Body of pancreas (tissue), 4 donors: ENCODE data around the gene HTRA3. TPM values are rescaled to one million over a fixed set of nuclear protein-coding genes. Genes with fewer than 3 reads are reported as not detected.
A peak's percentile ranks its signal among the peaks of the same experiment; 100 is the strongest.

Experiments
- ATAC-seq: fragments of 150-250 bp; one replicate; pipeline ENCODE4 v1.9.1; 2016
- DNase-seq, 4 donors: peaks; one replicate each; pipeline ENCODE4 v3.0.0-alpha.2; 2019
- H3K27ac ChIP-seq, 4 donors: fragments of 200-600 bp; sonication (generic); 1 replicate in 3 of 4; 2 replicates in 1 of 4; pipeline versions ENCODE4 v1.5.1 to v1.6.1; 2016 to 2019; ENCODE audit warnings: mild to moderate bottlenecking in 1 of 4, mixed read lengths in 1 of 4, moderate library complexity in 1 of 4
- H3K27me3 ChIP-seq, 2 donors: fragments of 200-600 bp; sonication (generic); one replicate each; pipeline ENCODE4 v1.6.0; 2016; ENCODE audit warnings: mild to moderate bottlenecking in 1 of 2
- H3K36me3 ChIP-seq, 2 donors: fragments of 200-600 bp; sonication (generic); replicated peaks in 1 of 2; 2 replicates each; pipeline ENCODE4 v1.5.1; 2016; ENCODE audit warnings: low read depth in 2 of 2; ENCODE audit not compliant: insufficient read depth in 1 of 2
- H3K4me1 ChIP-seq: fragments of 200-600 bp; sonication (generic); one replicate; pipeline ENCODE4 v1.6.0; 2016
- H3K4me3 ChIP-seq, 2 donors: fragments of 200-600 bp; sonication (generic); 1 replicate in 1 of 2; 2 replicates in 1 of 2; pipeline ENCODE4 v1.5.1; 2016 to 2019
- H3K9me3 ChIP-seq, 3 donors: fragments of 200-600 bp; sonication (generic); 1 replicate in 2 of 3; 2 replicates in 1 of 3; pipeline ENCODE4 v1.5.1; 2016
- POLR2A ChIP-seq, 3 donors: fragments of 450-650 bp; IDR thresholded peaks; one replicate each; pipeline ENCODE4 v1.6.1; 2016; ENCODE audit warnings: antibody characterized with exemption in 3 of 3, mild to moderate bottlenecking in 2 of 3
- WGBS, 2 donors: methylation state at CpG; one replicate each; pipeline ENCODE4 v1.1.5; 2017; 5-methylcytosine and 5-hydroxymethylcytosine counted together
- intact Hi-C: fragments of 100-400 bp; cut with DNase I; formaldehyde crosslinking; loops from one replicate; pipeline ENCODE4 v1.15.1; 2023
- total RNA-seq, 2 donors: library from RNA; depleted of rRNA; stranded (reverse); fragments of >200 nt; gene quantifications; one replicate each; pipeline ENCODE4 v1.1.0, GENCODE V29; 2016
- TF ChIP-seq, protein P1 (sequence below), 7 experiments: fragments of 450-650 bp in 4 of 7; fragments of 200-600 bp in 3 of 7; sonication (generic) in 3 of 7; IDR thresholded peaks; one replicate each; pipeline ENCODE4 v1.5.1; 2016 to 2019; ENCODE audit warnings: antibody characterized with exemption in 7 of 7

Gene HTRA3
- total RNA-seq, 2 donors from 2014 or later, result 4.2 to 17.5 TPM

DNA sequence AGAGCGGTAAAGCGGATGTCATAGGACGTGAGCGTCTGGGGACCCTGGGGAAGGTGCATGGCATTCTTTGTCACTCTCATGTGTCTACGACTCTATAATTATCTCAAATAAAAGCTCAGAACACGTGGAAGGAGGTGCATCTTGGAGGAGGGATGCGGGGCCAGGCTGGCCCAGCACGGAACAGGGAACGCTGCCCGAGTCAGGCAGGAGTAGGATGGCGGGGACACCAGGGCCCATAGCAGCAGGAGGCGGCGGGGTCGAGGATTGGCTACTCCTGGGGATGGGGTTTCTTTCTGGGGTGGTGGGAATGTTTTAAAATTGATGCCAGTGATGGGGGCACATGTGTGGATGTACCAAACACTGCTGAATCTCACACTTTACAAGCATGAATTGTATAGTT lies 5.4 kb upstream of the HTRA3 start:
- H3K27me3 ChIP-seq, result no peaks in the 10 kb centered on the region
- no peak for DNase-seq
- H3K36me3 ChIP-seq, result no peaks in the 10 kb centered on the region
- H3K9me3 ChIP-seq, result no peaks in the 10 kb centered on the region
- 71 to 76% methylated on average over 14 of the region's 14 CpGs for WGBS, 2 donors
- H3K27ac ChIP-seq, result no peak overlapping the region
- peaks cover 10% of the 10 kb centered on the region for H3K4me1 ChIP-seq
- H3K4me3 ChIP-seq, result no peak overlapping the region
- no peak for ATAC-seq
- intact Hi-C loops, result no loop called here
- no peak for TF ChIP-seq POLR2A (IDR thresholded peaks at IDR 0.05)
- TF ChIP-seq, protein P1, sequence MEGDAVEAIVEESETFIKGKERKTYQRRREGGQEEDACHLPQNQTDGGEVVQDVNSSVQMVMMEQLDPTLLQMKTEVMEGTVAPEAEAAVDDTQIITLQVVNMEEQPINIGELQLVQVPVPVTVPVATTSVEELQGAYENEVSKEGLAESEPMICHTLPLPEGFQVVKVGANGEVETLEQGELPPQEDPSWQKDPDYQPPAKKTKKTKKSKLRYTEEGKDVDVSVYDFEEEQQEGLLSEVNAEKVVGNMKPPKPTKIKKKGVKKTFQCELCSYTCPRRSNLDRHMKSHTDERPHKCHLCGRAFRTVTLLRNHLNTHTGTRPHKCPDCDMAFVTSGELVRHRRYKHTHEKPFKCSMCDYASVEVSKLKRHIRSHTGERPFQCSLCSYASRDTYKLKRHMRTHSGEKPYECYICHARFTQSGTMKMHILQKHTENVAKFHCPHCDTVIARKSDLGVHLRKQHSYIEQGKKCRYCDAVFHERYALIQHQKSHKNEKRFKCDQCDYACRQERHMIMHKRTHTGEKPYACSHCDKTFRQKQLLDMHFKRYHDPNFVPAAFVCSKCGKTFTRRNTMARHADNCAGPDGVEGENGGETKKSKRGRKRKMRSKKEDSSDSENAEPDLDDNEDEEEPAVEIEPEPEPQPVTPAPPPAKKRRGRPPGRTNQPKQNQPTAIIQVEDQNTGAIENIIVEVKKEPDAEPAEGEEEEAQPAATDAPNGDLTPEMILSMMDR (IDR thresholded peaks at IDR 0.05), result no peak

DNA sequence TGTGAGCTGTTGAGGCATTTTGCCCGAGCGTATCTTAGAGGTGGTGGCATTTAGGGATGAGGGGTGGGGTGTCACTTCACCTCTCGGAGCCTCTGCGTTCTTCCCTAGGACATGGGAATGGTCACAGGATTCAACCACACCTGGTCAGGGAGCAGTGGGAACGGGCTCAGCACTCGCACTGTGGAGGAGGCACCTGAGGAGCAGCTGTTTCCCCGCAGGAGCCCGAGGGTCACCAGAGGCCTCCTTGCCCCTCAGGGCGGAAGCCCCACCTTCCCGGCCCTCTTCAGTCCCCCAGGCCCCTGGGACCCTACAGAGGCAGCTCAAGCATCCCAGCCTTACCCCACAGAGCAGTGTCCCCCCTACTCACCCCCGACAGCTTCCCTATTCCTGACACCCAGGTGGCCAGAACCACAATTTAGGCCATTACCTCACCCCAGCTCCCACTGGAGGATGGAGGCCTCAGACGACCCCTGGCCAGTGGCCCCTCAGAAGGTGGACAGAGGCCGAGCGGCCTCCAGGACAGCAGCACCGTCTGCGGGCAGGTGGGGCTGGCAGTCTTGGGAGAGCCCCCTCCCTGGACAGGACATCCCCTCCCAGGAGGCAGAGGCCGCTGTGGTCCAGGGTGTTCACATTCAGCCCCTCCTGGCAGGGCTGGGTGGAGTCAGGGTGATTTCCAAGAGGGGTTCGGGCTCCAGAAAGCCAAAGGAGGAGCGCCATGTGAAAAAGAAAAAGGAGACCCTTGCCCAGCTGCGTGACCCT lies 4.2 kb upstream of the HTRA3 start:
- Histone ChIP-seq H3K27me3 (no peaks in the 10 kb centered on the region), H3K9me3 (no peaks in the 10 kb centered on the region), H3K4me1 (peaks cover 15% of the 10 kb centered on the region), H3K4me3 (no peak overlapping the region), H3K27ac (no peak overlapping the region), H3K36me3 (no peaks in the 10 kb centered on the region)
- DNase-seq, result no peak
- no peak for ATAC-seq
- 77 to 79% methylated on average over 7 to 20 of the region's 20 CpGs for WGBS, 2 donors
- TF ChIP-seq POLR2A (IDR thresholded peaks at IDR 0.05), result no peak
- TF ChIP-seq, protein P1 (IDR thresholded peaks at IDR 0.05), result no peak
- intact Hi-C loops, result no loop called here

GRCh38 chr4:8266088-8266487 lies 3.5 kb upstream of the HTRA3 start:
- intact Hi-C loops, result no loop called here
- DNase-seq (no peak), ATAC-seq (no peak)
- no peaks in the 10 kb centered on the region for H3K36me3 ChIP-seq
- H3K4me3 ChIP-seq, result no peak overlapping the region
- no peaks in the 10 kb centered on the region for H3K9me3 ChIP-seq
- peaks cover 15% of the 10 kb centered on the region for H3K4me1 ChIP-seq
- TF ChIP-seq, protein P1 (IDR thresholded peaks at IDR 0.05), result no peak
- no peak for TF ChIP-seq POLR2A (IDR thresholded peaks at IDR 0.05)
- 83 to 84% methylated on average over 6 of the region's 6 CpGs for WGBS, 2 donors
- no peaks in the 10 kb centered on the region for H3K27me3 ChIP-seq
- no peak overlapping the region for H3K27ac ChIP-seq

DNA sequence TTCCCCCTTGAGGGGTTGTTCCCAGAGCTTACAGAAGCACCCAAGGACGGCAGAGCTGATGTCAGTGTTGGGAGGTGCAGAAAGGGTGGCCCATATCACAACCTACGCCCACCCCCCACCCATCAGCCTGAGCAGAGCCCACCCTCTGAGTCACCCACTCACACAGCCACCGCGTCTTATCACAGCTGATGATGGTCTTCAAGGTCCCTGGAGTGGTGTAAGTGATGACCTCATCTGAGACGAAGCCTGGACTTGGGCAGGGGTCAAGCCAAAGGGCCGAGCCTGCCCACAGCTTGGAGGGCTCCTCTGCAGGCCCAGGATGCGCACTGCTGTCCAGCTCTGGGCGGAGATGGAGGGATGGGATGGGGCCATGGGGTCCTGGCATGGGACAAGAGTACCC lies 3.0 kb upstream of the HTRA3 start:
- 71 to 92% methylated on average over 2 to 8 of the region's 8 CpGs for WGBS, 2 donors
- no peaks in the 10 kb centered on the region for H3K9me3 ChIP-seq
- peaks cover 15% of the 10 kb centered on the region for H3K4me1 ChIP-seq
- H3K27me3 ChIP-seq, result no peaks in the 10 kb centered on the region
- no peak overlapping the region for H3K27ac ChIP-seq
- TF ChIP-seq POLR2A (IDR thresholded peaks at IDR 0.05), result no peak
- TF ChIP-seq, protein P1 (IDR thresholded peaks at IDR 0.05), result no peak
- intact Hi-C loops, result no loop called here
- H3K4me3 ChIP-seq, result no peak overlapping the region
- DNase-seq (no peak), ATAC-seq (no peak)
- H3K36me3 ChIP-seq, result no peaks in the 10 kb centered on the region

- TF ChIP-seq, protein P1 (IDR thresholded peaks at IDR 0.05), result peak; percentile 46 to 64 (median 60)
- TF ChIP-seq POLR2A (IDR thresholded peaks at IDR 0.05), result no peak
- intact Hi-C loops, result no loop called here
- H3K27me3 ChIP-seq, result no peaks in the 10 kb centered on the region
- 3 to 13% methylated on average over 7 to 13 of the region's 13 CpGs for WGBS, 2 donors
- H3K9me3 ChIP-seq, result no peaks in the 10 kb centered on the region
- H3K4me3 ChIP-seq, result no peak overlapping the region
- DNase-seq, result peak; percentile 68 to 87 (median 74)
- peak; percentile 75 for ATAC-seq
- H3K36me3 ChIP-seq, result no peaks in the 10 kb centered on the region
- peaks cover 15% of the 10 kb centered on the region for H3K4me1 ChIP-seq
- H3K27ac ChIP-seq, result no peak overlapping the region
Observed at GRCh38 chr4:8267077-8267476, 2.5 kb upstream of the HTRA3 start.
